ENCODE data around the gene HIPK2.

DNA sequence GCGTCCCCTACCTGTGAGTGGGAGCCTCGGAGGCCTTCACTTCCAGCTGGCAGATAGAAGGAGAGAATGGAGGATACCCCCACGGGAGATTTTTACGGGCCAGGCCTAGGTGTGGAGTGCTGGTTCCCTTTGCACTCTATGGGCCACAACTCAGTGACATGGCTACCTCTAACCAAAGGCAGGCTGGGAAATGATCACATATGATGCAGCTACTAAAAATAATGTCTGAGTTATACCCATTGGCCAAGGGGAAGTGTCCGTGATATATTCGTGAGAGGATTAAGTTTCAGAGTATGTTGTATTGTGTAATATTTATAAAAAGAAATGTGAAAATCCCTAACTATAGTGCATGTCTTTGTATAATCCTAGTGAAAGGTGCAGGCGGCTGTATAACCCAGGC is 13.5 kb upstream of the HIPK2 start:
- TF ChIP-seq, protein P1, sequence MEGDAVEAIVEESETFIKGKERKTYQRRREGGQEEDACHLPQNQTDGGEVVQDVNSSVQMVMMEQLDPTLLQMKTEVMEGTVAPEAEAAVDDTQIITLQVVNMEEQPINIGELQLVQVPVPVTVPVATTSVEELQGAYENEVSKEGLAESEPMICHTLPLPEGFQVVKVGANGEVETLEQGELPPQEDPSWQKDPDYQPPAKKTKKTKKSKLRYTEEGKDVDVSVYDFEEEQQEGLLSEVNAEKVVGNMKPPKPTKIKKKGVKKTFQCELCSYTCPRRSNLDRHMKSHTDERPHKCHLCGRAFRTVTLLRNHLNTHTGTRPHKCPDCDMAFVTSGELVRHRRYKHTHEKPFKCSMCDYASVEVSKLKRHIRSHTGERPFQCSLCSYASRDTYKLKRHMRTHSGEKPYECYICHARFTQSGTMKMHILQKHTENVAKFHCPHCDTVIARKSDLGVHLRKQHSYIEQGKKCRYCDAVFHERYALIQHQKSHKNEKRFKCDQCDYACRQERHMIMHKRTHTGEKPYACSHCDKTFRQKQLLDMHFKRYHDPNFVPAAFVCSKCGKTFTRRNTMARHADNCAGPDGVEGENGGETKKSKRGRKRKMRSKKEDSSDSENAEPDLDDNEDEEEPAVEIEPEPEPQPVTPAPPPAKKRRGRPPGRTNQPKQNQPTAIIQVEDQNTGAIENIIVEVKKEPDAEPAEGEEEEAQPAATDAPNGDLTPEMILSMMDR (IDR thresholded peaks at IDR 0.05): no peak
- TF ChIP-seq POLR2AphosphoS5 (IDR thresholded peaks at IDR 0.05): no peak
